Cardiac septum (tissue), 1 donor: ENCODE data around the gene BAD. TPM values are rescaled to one million over a fixed set of nuclear protein-coding genes. Genes with fewer than 3 reads are reported as not detected.
A peak's percentile ranks its signal among the peaks of the same experiment; 100 is the strongest.

Source experiments
- DNase-seq: peaks from one replicate; pipeline ENCODE4 v3.0.0-alpha.2; 2020; ENCODE audit warnings: low spot score
- intact Hi-C: fragments of 100-400 bp; cut with DNase I; formaldehyde crosslinking; loops from one replicate; pipeline ENCODE4 v1.14.0; 2022
- total RNA-seq: library from RNA; stranded (reverse); fragmentation: NEBNext Ultra II Directional; extraction: Animal tissue kit (Norgen Biotek cat#: 25700); gene quantifications from one replicate; pipeline ENCODE4 v1.2.1, GENCODE V29; 2021
- donor health status: DM: no; HTN: no; CAD: no.

BAD gene
- total RNA-seq, 1 donor from 2014 or later: 45.9 TPM

- intact Hi-C loops: loop anchor here (1.0 to 2.0 kb wide), 2 partner anchors 16 to 19 kb away; partner anchors contain the start of gene ESRRA
- no peak for DNase-seq
These were observed 1.7 kb upstream of the BAD start for GRCh38 chr11:64285885-64286800.

- intact Hi-C loops: loop anchor here (1.0 to 2.0 kb wide), 2 partner anchors 15 to 20 kb away; partner anchors contain the start of gene ESRRA
- DNase-seq: peak; percentile 95
These were observed 758 bp upstream of the BAD start, which contains the start of gene GPR137 for GRCh38 chr11:64284962-64285884. TSS of gene GPR137 (plus strand) at chr11:64285848. CDS start at chr11:64286525, 677 bp downstream.

GRCh38 chr11:64283092-64283491, 1.4 kb downstream of the BAD start:
- intact Hi-C loops: no loop called here

GRCh38 chr11:64281957-64282770, 2.3 kb downstream of the BAD start:
- intact Hi-C loops: no loop called here
- DNase-seq: no peak

More at GRCh38 chr11:64283092-64283491, 1.4 kb downstream of the BAD start:
- no peak for DNase-seq

DNA sequence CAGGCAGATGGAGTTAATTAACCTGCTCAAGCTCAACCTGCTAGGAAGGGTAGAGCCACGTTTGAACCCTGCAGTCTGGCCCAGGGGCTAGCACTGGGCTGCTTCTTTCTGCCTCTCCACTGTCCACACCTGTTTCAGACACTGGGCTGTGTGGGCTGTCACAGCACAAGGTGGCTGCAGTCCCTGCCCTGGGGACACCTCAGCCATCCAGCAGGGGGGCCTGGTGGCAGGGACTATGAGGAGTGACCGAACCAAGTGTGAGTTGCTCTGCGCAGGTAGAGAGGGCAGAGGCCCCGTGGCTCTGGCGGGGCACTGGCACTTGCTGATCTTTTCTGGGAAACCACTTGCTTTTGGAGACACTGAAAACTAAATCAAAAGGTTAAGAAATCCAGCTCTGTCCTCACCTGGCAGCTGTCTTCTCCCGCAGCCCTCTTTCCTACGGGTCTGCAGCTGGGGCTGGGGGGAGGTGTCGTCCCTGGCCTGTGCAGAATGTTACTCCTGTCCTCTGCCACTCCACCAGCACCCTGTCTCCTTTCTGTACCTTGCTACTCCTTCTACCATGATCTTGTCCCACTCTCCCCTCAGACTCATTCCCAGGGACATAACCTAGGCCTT, 5.8 kb downstream of the BAD start:
- intact Hi-C loops: no loop called here

DNA sequence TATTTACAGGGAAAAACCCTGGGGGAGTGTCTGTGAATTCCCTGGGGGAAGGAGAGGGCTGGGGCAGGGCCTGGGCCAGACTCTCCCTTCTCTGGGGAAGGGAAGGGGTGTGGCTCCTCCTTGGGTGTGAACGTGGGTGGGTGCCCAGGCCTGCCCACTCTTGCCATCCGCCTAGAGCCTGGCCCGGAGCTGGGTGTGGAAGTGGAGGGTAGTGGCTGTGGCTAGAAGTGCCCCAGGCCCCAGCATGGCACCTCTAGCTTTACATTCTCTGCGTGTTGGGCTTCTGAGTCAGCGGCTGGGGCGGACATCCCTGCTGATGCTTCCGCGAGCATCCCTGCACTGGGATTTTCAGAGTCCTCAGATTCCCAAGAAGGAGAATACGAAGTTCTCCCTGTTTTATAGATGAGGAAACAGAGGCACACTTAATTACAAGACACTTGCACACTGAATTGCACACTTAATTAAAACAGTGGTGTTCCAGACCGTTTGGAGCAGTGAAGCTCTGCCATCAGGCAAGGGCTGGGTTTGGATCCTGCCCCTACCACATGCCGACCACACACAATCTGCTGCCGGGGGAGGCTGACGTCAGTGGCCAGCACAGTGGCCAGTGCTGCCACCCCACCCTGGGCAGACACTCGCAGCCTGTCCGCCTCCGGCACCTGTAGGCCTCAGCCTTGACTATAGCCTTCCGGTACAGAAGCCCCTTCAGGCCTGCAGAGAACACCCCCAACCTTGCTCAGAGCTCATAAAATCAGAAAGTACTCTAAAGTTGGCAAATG, 7.6 kb downstream of the BAD start:
- intact Hi-C loops: no loop called here
- no peak for DNase-seq

More for the DNA sequence above, 5.8 kb downstream of the BAD start:
- DNase-seq: no peak

- intact Hi-C loops: no loop called here
- DNase-seq: no peak
These were observed 8.6 kb downstream of the BAD start for GRCh38 chr11:64275841-64276240.

- no peak for DNase-seq
These were observed 9.2 kb downstream of the BAD start for GRCh38 chr11:64275031-64275800.

DNA sequence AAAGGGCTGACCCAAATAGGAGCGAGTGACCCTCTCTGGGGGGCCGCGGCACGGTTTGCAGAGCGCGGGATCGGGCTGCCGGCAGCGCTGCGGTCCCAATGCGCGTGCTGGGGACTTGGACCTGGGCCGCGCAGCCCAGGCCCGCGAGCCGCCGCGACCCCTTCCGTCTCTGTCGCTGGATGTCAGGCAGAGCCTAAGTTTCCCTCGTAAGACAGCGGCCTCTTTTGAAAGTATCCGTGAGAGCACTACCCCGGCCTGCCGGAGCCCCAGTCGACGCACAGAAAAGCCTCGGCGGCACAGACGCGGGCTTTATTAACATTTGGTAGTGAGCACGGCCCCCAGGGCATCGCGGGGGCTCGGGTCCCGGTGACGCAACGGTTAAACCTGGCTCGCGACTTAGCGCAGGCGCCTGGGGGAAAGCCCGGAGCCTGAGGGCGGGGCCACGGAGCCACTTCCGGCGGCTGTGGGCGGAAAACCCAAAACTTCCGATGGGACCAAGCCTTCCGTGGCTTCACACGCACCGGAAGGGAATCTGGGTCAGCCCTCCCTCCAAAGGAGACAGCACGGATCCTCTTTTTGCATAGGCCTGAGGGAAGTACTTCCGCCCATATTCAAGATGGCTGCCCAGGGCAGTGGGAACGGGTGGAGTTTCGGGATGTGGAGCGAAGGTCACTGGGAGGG, 14.8 kb downstream of the BAD start:
- DNase-seq: peak; percentile 99
- intact Hi-C loops: loop anchor here (1.0 to 5.0 kb wide), 5 partner anchors 16 to 65 kb away; partner anchors contain the start of genes CATSPERZ, GPR137, NUDT22 and TRPT1

More at GRCh38 chr11:64275031-64275800, 9.2 kb downstream of the BAD start:
- intact Hi-C loops: no loop called here

DNA sequence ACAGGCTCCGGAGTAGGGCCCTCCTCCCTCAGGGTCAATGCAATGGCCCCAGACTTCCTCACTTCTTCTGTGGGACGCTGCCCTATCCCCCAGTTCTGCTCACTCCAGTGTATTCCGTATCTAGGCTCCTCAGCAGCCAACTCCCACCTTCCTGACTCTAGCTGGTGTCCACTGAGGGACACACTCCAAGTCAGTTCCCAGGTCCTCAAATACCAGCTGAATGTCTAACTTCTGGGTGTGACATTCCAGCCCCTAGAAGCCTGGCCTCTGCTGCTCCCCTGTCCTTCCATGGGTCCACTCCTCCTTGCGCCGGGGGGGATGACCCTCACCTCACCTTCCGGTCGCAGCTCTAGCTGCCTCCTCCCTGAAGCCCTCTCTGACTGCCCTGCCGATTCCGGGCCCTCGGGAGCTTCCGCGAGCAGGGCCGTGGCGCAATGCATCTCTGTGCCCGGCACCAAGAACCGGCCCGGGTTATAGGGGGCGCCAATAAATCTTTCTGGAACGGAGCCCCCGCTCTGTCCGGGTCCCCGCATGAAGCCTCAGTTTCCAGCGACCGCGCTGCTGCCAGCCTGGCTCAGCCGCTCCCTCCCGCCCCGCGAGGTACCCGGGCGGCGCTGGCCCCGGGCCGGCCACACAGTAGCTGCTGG, 15.4 kb downstream of the BAD start:
- DNase-seq: peak; percentile 84
- intact Hi-C loops: loop anchor here (1.0 to 5.0 kb wide), 4 partner anchors 22 to 64 kb away; partner anchors contain the start of genes CATSPERZ, NUDT22 and TRPT1

DNA sequence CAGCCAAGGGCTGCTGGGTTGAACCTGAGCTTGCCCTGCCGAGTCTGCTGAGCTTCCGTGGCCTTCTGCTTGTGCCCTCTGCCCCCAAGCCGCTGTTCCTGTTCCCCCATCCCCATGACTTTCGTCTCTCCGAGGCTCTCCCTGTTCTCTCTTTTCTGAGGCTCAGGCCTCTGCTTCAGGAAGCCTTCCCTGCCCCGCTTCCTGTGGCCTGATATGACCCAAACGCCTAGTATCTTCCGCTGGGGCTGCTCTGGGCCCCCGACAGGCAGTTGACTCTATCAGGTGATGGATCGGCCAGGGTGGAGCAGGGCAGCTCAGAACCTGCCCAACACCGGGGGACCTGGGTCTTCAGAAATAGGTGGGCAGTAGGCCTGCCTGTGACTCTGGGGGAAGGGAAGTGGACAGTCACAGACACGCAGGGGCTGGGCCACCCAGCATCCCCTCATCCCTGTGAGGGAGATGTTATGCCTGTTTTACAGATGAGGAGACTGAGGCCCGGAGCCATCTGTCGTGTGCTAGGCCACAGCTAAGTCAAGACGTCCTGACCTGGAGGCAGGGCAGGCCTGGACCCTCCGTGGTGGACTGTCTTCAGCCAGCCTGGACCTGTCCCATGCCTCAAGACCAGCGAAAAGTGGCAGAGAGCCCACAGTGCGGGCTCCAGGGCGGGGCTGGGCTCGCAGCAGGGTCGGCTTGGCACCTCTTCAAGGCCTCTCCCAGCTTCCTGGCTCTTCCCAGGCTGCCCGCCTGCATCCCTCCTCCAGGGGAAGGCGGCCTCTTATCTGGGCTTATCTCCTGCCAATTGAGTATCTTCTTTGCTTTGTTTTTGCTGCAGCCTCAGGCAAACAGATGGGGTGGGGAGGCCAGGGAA, 16.2 kb downstream of the BAD start:
- intact Hi-C loops: loop anchor here (2.0 to 5.0 kb wide), 2 partner anchors 34 to 63 kb away; partner anchors contain the start of gene CATSPERZ
- DNase-seq: no peak

GRCh38 chr11:64267207-64267945, 17.1 kb downstream of the BAD start:
- intact Hi-C loops: loop anchor here (5.0 kb wide), 1 partner anchor 35 kb away; the partner anchor contains the start of gene CATSPERZ
- DNase-seq: no peak

DNA sequence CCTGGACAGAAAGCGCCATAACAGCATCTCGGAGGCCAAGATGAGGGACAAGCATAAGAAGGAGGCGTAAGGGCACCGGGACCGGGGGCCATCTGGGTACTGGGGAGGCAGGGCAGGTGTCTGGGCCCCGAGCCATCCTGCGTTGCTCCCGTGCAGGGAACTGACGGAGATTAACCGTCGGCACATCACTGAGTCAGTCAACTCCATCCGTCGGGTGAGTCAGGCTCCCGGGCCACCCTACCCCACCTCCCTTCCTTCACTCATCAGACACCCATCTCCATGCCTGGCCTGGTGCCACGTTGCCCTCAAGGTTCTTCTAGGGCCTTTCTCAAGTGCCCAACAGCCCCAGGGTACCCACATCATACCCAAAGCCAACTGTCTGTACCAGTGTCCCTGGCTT, 18.1 kb downstream of the BAD start:
- intact Hi-C loops: loop anchor here (5.0 kb wide), 1 partner anchor 36 kb away; the partner anchor contains the start of gene CATSPERZ
- no peak for DNase-seq
